NCI-H2029 (cell line): ENCODE measurements around the gene TP53AIP1.

Experiments used
- DNase-seq: peaks from one replicate; lab custom pipeline; 2025; lab: John Stamatoyannopoulos, UW

The TP53AIP1 gene

GRCh38 chr11:128906185-128907050, 36.3 kb downstream of the TP53AIP1 start:
- DNase-seq = no peak

- DNase-seq = peak; percentile 28
Measured at GRCh38 chr11:128905345-128906184, 37.1 kb downstream of the TP53AIP1 start.

- DNase-seq = no peak
Measured at GRCh38 chr11:128904656-128905344, 37.9 kb downstream of the TP53AIP1 start.

GRCh38 chr11:128904303-128904655, 38.4 kb downstream of the TP53AIP1 start:
- DNase-seq = no peak

GRCh38 chr11:128903248-128904061, 39.2 kb downstream of the TP53AIP1 start:
- DNase-seq = no peak

- DNase-seq = no peak
Measured at GRCh38 chr11:128902515-128903066, 40.1 kb downstream of the TP53AIP1 start.

- DNase-seq = no peak
Measured at GRCh38 chr11:128901653-128902514, 40.8 kb downstream of the TP53AIP1 start.

- DNase-seq = no peak
Measured at GRCh38 chr11:128900468-128900867, 42.2 kb downstream of the TP53AIP1 start.

- no peak for DNase-seq
Measured at GRCh38 chr11:128898580-128899344, 43.9 kb downstream of the TP53AIP1 start.

GRCh38 chr11:128897826-128898225, 44.8 kb downstream of the TP53AIP1 start:
- no peak for DNase-seq

- DNase-seq = no peak
Measured at GRCh38 chr11:128896356-128896755, 46.3 kb downstream of the TP53AIP1 start.

GRCh38 chr11:128895526-128895925, 47.1 kb downstream of the TP53AIP1 start:
- DNase-seq = no peak

GRCh38 chr11:128894685-128895084, 48.0 kb downstream of the TP53AIP1 start:
- no peak for DNase-seq

- no peak for DNase-seq
Measured at GRCh38 chr11:128894286-128894681, 48.4 kb downstream of the TP53AIP1 start.

GRCh38 chr11:128893578-128894285, 48.9 kb downstream of the TP53AIP1 start:
- DNase-seq = no peak

- DNase-seq = no peak
Measured at GRCh38 chr11:128892866-128893565, 49.7 kb downstream of the TP53AIP1 start.

- no peak for DNase-seq
Measured at GRCh38 chr11:128891913-128892398, 50.7 kb downstream of the TP53AIP1 start.
